Measurements from ENCODE around the gene MCU.

GRCh38 chr10:72688208-72688651 is 3.7 kb upstream of the MCU start:
- no peak for TF ChIP-seq CTCF (IDR thresholded peaks at IDR 0.05; ENCODE audit: poor library complexity)
- TF ChIP-seq EZH2 (IDR thresholded peaks at IDR 0.05; ENCODE audit: borderline replicate concordance), result no peak
- no peak for TF ChIP-seq EZH2phosphoT487 (IDR thresholded peaks at IDR 0.05; ENCODE audit: low read depth, severe bottlenecking, unreplicated experiment)
